K562 (cell line): ENCODE measurements around the gene KXD1. TPM values are rescaled to one million over a fixed set of nuclear protein-coding genes. Genes with fewer than 3 reads are reported as not detected.

Experiments
- ARID1B ChIP-seq: fragments of 450-650 bp; IDR thresholded peaks from 2 replicates; pipeline ENCODE4 v1.6.1; 2016; ENCODE audit warnings: antibody characterized with exemption, mild to moderate bottlenecking, inconsistent platforms
- BCOR ChIP-seq: fragments of 450-650 bp; IDR thresholded peaks from 2 replicates; pipeline ENCODE4 v1.6.1; 2016
- CC2D1A ChIP-seq: fragments of 450-650 bp; IDR thresholded peaks from 2 replicates; pipeline ENCODE4 v1.6.1; 2017; ENCODE audit warnings: mild to moderate bottlenecking
- CREM ChIP-seq: IDR thresholded peaks from 2 replicates; pipeline ENCODE4 v1.6.1; 2014; ENCODE audit warnings: antibody characterized with exemption, low read depth
- MBD2 ChIP-seq: sonication (generic); IDR thresholded peaks from 2 replicates; pipeline ENCODE4 v1.6.1; 2016; ENCODE audit warnings: low read depth, borderline replicate concordance
- NR2F6 ChIP-seq: fragments of 450-650 bp; formaldehyde crosslinking; IDR thresholded peaks from 2 replicates; pipeline ENCODE4 v1.4.0; 2020; ENCODE audit warnings: mild to moderate bottlenecking
- PHB2 ChIP-seq: fragments of 450-650 bp; IDR thresholded peaks from 2 replicates; pipeline ENCODE4 v1.6.1; 2017; ENCODE audit warnings: low read depth
- RUNX1 ChIP-seq: sonication (generic); IDR thresholded peaks from 2 replicates; pipeline ENCODE4 v1.6.1; 2016; ENCODE audit warnings: antibody characterized with exemption, low read depth
- SMARCA4 ChIP-seq: fragments of 450-650 bp; IDR thresholded peaks from 2 replicates; pipeline ENCODE4 v1.6.1; 2016
- SOX6 ChIP-seq: fragments of 450-650 bp; IDR thresholded peaks from 2 replicates; pipeline ENCODE4 v1.6.1; 2014; ENCODE audit warnings: mild to moderate bottlenecking
- STAT5A ChIP-seq: IDR thresholded peaks from 2 replicates; pipeline ENCODE4 v1.6.1; 2012; ENCODE audit warnings: low read length, inconsistent platforms, borderline replicate concordance
- ZC3H11A ChIP-seq: IDR thresholded peaks from 2 replicates; pipeline ENCODE4 v1.6.1; 2012; ENCODE audit warnings: low read depth, low read length, improper control_type of control experiment
- ZKSCAN1 ChIP-seq: fragments of 150-350 bp; IDR thresholded peaks from 2 replicates; pipeline ENCODE4 v1.6.1; 2016; ENCODE audit warnings: low read depth, low read length
- ZNF121 ChIP-seq: sonication (generic); formaldehyde crosslinking; conservative IDR thresholded peaks from 2 replicates; pipeline ENCODE4 v1.8.0; 2022; ENCODE audit warnings: missing genetic modification reagents
- ZNF184 ChIP-seq: sonication (generic); formaldehyde crosslinking; IDR thresholded peaks from 2 replicates; pipeline ENCODE4 v1.5.0; 2020; ENCODE audit warnings: missing genetic modification reagents
- polyA plus RNA-seq, 8 experiments: library from polyadenylated mRNA; depleted of rRNA in 4 of 8; stranded (reverse) in 5 of 8; unstranded in 3 of 8; fragments of >200 nt; fragmentation: Nextera tagmentation in 2 of 8; fragmentation: Illumina TruSeq in 1 of 8; extraction: Ambion mirVana in 2 of 8; extraction: Trizol in 1 of 8; gene quantifications; 2 replicates each; pipeline versions ENCODE4 v1.2.1 to v1.2.3, GENCODE V29; 2011 to 2014; ENCODE audit warnings: inconsistent platforms in 1 of 8, missing spikeins in 1 of 8
- total RNA-seq, 7 experiments: library from RNA; depleted of rRNA in 6 of 7; stranded (reverse); fragments of >200 nt in 6 of 7; fragmentation: Illumina TruSeq in 2 of 7; extraction: Trizol in 2 of 7; gene quantifications; 2 replicates each; pipeline versions ENCODE4 v1.2.1 to v1.2.3, GENCODE V29; 2011 to 2021; ENCODE audit warnings: low replicate concordance in 1 of 7
- TF ChIP-seq, protein P1 (sequence below): fragments of 450-650 bp; IDR thresholded peaks from 2 replicates; pipeline ENCODE4 v1.6.1; 2018; ENCODE audit not compliant: partially characterized antibody
- TF ChIP-seq, protein P2 (sequence below): sonication (generic); formaldehyde crosslinking; IDR thresholded peaks from 2 replicates; pipeline ENCODE4 v1.8.1; 2023; ENCODE audit warnings: mild to moderate bottlenecking, missing genetic modification reagents
- TF ChIP-seq, protein P3 (sequence below): fragments of 250-450 bp; sonication (Bioruptor Pico); IDR thresholded peaks from 2 replicates; pipeline ENCODE4 v1.4.0; 2020; ENCODE audit warnings: mild to moderate bottlenecking
- TF ChIP-seq, protein P4 (sequence below): fragments of 450-650 bp; IDR thresholded peaks from one replicate; pipeline ENCODE4 v1.6.1; 2018; ENCODE audit warnings: mild to moderate bottlenecking, moderate library complexity; ENCODE audit not compliant: partially characterized antibody
- TF ChIP-seq, protein P5 (sequence below): sonication (generic); formaldehyde crosslinking; IDR thresholded peaks from 2 replicates; pipeline ENCODE4 v1.9.0; 2022; ENCODE audit warnings: mild to moderate bottlenecking, missing genetic modification reagents

Gene KXD1
- total and polyA plus RNA-seq, 9 of the 15 experiments (the other 6 are each of a cell fraction or from before 2014, with no cell fraction given) = 21.9 to 210 (median 118) TPM

DNA sequence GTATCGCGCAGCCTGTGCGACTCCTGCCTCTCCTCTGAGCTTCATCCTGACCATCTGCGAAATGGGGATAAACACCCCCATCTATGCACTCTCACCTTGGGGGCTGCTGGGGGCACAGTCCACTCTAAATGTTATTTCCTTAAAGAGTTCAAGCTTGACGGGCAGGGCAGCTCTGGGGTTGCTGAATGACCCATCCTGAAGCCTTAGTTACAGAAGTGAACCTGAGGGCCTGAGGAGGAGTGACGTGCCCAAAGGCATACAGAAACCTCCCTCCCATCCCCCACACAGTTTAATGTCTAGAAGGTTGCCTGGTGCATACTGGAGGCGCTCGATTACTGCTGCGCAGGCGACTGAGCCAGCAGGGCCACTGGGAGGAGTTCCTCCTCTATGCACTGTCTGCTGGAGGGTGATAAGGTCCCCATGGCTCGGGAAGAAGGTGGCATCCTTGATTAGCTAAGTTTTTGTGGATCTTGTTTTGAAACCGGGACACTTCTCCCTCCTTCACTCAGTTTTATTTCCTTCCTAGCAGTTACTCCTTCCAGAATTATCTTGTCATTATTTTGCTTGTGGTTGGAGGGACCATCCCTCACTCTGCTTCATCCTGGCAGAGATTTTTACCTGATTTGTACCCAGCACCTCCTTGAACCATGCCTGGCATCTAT, 13.7 kb upstream of the KXD1 start (continued):
- TF ChIP-seq, protein P1, sequence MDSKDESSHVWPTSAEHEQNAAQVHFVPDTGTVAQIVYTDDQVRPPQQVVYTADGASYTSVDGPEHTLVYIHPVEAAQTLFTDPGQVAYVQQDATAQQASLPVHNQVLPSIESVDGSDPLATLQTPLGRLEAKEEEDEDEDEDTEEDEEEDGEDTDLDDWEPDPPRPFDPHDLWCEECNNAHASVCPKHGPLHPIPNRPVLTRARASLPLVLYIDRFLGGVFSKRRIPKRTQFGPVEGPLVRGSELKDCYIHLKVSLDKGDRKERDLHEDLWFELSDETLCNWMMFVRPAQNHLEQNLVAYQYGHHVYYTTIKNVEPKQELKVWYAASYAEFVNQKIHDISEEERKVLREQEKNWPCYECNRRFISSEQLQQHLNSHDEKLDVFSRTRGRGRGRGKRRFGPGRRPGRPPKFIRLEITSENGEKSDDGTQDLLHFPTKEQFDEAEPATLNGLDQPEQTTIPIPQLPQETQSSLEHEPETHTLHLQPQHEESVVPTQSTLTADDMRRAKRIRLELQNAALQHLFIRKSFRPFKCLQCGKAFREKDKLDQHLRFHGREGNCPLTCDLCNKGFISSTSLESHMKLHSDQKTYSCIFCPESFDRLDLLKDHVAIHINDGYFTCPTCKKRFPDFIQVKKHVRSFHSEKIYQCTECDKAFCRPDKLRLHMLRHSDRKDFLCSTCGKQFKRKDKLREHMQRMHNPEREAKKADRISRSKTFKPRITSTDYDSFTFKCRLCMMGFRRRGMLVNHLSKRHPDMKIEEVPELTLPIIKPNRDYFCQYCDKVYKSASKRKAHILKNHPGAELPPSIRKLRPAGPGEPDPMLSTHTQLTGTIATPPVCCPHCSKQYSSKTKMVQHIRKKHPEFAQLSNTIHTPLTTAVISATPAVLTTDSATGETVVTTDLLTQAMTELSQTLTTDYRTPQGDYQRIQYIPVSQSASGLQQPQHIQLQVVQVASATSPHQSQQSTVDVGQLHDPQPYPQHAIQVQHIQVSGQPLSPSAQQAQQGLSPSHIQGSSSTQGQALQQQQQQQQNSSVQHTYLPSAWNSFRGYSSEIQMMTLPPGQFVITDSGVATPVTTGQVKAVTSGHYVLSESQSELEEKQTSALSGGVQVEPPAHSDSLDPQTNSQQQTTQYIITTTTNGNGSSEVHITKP = peak; percentile 47
- TF ChIP-seq, protein P2, sequence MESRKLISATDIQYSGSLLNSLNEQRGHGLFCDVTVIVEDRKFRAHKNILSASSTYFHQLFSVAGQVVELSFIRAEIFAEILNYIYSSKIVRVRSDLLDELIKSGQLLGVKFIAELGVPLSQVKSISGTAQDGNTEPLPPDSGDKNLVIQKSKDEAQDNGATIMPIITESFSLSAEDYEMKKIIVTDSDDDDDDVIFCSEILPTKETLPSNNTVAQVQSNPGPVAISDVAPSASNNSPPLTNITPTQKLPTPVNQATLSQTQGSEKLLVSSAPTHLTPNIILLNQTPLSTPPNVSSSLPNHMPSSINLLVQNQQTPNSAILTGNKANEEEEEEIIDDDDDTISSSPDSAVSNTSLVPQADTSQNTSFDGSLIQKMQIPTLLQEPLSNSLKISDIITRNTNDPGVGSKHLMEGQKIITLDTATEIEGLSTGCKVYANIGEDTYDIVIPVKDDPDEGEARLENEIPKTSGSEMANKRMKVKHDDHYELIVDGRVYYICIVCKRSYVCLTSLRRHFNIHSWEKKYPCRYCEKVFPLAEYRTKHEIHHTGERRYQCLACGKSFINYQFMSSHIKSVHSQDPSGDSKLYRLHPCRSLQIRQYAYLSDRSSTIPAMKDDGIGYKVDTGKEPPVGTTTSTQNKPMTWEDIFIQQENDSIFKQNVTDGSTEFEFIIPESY = peak; percentile 56; the same call in 1 of the 2 replicates
- TF ChIP-seq STAT5A (peak; percentile 96), ZKSCAN1 (peak; percentile 81; the same call in 1 of the 2 replicates), PHB2 (peak; percentile 94), ZNF184 (CRISPR knock-in tag) (no peak), RUNX1 (peak; percentile 48), MBD2 (peak; percentile 61), CC2D1A (peak; percentile 97), SMARCA4 (peak; percentile 98), ZC3H11A (no peak), CREM (peak; percentile 84), BCOR (peak; percentile 91), ARID1B (peak; percentile 99), SOX6 (peak; percentile 94), ZNF121 (no peak), NR2F6 (CRISPR knock-in tag) (no peak)
- TF ChIP-seq, protein P3, sequence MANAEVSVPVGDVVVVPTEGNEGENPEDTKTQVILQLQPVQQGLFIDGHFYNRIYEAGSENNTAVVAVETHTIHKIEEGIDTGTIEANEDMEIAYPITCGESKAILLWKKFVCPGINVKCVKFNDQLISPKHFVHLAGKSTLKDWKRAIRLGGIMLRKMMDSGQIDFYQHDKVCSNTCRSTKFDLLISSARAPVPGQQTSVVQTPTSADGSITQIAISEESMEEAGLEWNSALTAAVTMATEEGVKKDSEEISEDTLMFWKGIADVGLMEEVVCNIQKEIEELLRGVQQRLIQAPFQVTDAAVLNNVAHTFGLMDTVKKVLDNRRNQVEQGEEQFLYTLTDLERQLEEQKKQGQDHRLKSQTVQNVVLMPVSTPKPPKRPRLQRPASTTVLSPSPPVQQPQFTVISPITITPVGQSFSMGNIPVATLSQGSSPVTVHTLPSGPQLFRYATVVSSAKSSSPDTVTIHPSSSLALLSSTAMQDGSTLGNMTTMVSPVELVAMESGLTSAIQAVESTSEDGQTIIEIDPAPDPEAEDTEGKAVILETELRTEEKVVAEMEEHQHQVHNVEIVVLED = no peak
- TF ChIP-seq, protein P4, sequence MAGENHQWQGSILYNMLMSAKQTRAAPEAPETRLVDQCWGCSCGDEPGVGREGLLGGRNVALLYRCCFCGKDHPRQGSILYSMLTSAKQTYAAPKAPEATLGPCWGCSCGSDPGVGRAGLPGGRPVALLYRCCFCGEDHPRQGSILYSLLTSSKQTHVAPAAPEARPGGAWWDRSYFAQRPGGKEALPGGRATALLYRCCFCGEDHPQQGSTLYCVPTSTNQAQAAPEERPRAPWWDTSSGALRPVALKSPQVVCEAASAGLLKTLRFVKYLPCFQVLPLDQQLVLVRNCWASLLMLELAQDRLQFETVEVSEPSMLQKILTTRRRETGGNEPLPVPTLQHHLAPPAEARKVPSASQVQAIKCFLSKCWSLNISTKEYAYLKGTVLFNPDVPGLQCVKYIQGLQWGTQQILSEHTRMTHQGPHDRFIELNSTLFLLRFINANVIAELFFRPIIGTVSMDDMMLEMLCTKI = no peak
- TF ChIP-seq, protein P5, sequence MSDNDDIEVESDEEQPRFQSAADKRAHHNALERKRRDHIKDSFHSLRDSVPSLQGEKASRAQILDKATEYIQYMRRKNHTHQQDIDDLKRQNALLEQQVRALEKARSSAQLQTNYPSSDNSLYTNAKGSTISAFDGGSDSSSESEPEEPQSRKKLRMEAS (CRISPR knock-in tag) = peak; percentile 89
